WERI-Rb-1 (cell line): ENCODE results near the gene FBLN7.

Experiments used
- DNase-seq: peaks from one replicate; pipeline ENCODE4 v3.0.0-alpha.2; 2020
- H3K27ac ChIP-seq: fragments of 250-450 bp; sonication (Bioruptor Pico); 2 replicates; pipeline ENCODE4 v1.5.1; 2020; ENCODE audit warnings: mild to moderate bottlenecking, moderate library complexity
- H3K27me3 ChIP-seq: fragments of 250-450 bp; sonication (Bioruptor Pico); 2 replicates; pipeline ENCODE4 v1.5.1; 2021; ENCODE audit warnings: mild to moderate bottlenecking, low read depth, moderate library complexity; ENCODE audit not compliant: insufficient read depth, severe bottlenecking
- H3K36me3 ChIP-seq: fragments of 250-450 bp; sonication (Bioruptor Pico); 2 replicates; pipeline ENCODE4 v1.5.1; 2020; ENCODE audit warnings: mild to moderate bottlenecking, moderate library complexity
- H3K4me3 ChIP-seq: 2 replicates; pipeline ENCODE4 v1.5.1; 2011; ENCODE audit warnings: low read depth, mild to moderate bottlenecking, control low read depth, low read length
- H3K9me3 ChIP-seq: fragments of 250-450 bp; sonication (Bioruptor Pico); 2 replicates; pipeline ENCODE4 v1.5.1; 2021; ENCODE audit warnings: mild to moderate bottlenecking, moderate library complexity; ENCODE audit not compliant: severe bottlenecking
- CTCF ChIP-seq: IDR thresholded peaks from 2 replicates; pipeline ENCODE4 v1.5.1; 2011; ENCODE audit warnings: low read depth, mild to moderate bottlenecking, control low read depth, inconsistent platforms, low read length

The FBLN7 gene

GRCh38 chr2:112140205-112140802 is 2.1 kb downstream of the FBLN7 start:
- no peak for TF ChIP-seq CTCF
- Histone ChIP-seq H3K4me3 (peak overlapping the region; percentile 37), H3K27ac (peak overlapping the region; percentile 46), H3K9me3 (no peaks in the 10 kb centered on the region), H3K36me3 (peaks cover 19% of the 10 kb centered on the region), H3K27me3 (no peaks in the 10 kb centered on the region)
- DNase-seq: no peak

DNA sequence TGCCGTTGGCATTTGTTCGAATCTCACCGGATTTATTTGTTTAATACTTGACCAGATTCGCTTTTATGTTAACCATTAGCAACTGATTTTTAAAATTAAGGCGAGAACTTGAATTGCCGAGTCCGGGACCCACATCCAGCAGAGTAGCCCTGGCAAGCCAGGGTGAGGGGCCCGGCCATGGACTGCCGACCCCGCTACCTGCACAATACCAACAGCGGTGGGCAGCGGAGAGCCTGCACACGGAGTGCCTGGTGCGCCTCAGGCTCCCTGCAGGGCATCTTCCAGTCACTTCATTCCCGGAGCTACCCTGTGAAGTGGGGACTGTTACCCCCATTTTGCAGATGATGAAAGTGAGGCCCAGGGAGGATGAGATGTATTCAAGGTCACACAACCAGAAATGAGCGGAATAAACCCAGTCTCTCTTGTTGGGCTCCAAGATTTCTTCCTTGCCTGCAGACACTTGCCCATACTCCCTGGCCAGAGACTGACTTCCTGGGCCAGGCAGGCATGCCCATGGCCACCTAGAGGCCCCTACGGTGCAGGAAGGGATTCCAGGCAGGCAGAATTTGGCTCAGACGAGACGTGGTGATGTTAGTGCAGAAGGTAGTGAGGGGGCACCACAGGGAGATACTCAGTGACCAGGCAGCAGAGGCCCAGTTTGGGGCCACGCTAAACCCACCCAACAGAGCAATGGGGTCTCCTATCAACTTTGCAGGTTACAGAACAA is 2.9 kb downstream of the FBLN7 start:
- no peaks in the 10 kb centered on the region for H3K9me3 ChIP-seq
- TF ChIP-seq CTCF: no peak
- DNase-seq: no peak
- H3K4me3 ChIP-seq: no peak overlapping the region
- H3K27me3 ChIP-seq: no peaks in the 10 kb centered on the region
- peaks cover 19% of the 10 kb centered on the region for H3K36me3 ChIP-seq
- no peak overlapping the region; the same call in 1 of the 2 replicates for H3K27ac ChIP-seq

GRCh38 chr2:112141626-112142007 is 3.4 kb downstream of the FBLN7 start:
- DNase-seq: no peak
- H3K27ac ChIP-seq: no peak overlapping the region
- TF ChIP-seq CTCF: no peak
- no peaks in the 10 kb centered on the region for H3K27me3 ChIP-seq
- H3K4me3 ChIP-seq: no peak overlapping the region
- H3K9me3 ChIP-seq: no peaks in the 10 kb centered on the region
- peaks cover 19% of the 10 kb centered on the region for H3K36me3 ChIP-seq

DNA sequence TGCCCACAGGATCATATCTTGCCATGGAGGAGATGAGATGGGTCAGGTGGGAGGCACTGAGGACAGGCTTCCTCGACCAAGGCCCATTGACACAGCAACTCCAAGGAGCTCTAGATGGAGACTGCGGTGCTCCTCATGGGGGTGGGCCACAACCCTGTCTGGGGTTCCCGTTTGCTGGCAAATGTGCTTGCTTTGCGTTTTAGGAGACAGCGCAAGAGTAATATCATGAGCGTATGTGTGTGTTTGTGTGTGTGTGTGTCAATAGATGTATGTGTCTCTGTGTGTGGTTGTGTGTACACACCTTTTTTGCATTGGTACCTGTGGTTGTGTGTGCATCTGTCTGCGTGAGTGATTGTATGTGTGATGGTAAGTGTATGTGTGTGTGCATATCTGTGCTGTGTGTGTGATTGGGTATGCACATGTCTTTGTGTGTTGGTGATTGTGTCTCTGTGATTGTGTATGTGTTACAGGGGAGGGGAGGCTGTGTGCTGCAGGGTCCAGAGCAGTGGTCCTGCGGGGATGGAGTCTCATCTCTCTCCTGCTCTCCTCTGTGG is 4.4 kb downstream of the FBLN7 start:
- Histone ChIP-seq H3K27ac (no peak overlapping the region), H3K4me3 (no peak overlapping the region), H3K9me3 (no peaks in the 10 kb centered on the region), H3K27me3 (no peaks in the 10 kb centered on the region), H3K36me3 (peaks cover 19% of the 10 kb centered on the region)
- TF ChIP-seq CTCF: no peak
- no peak for DNase-seq

GRCh38 chr2:112143150-112143549 is 5.0 kb downstream of the FBLN7 start:
- no peak for DNase-seq
- H3K9me3 ChIP-seq: no peaks in the 10 kb centered on the region
- H3K27me3 ChIP-seq: no peaks in the 10 kb centered on the region
- peaks cover 19% of the 10 kb centered on the region for H3K36me3 ChIP-seq
- no peak overlapping the region for H3K27ac ChIP-seq
- H3K4me3 ChIP-seq: no peak overlapping the region
- no peak for TF ChIP-seq CTCF
